T-cell (primary cell): ENCODE results near the gene TOMM34. TPM values are rescaled to one million over a fixed set of nuclear protein-coding genes. Genes with fewer than 3 reads are reported as not detected.

ENCODE experiments used
- ATAC-seq, 4 experiments: fragments of 200-7000 bp in 3 of 4; fragments of 150-1000 bp in 1 of 4; cut with Tn5 transposase; replicated peaks in 1 of 4; 1 replicate in 3 of 4; 2 replicates in 1 of 4; pipeline ENCODE4 v1.10.0; 2021; ENCODE audit warnings: moderate library complexity in 3 of 4, mild to moderate bottlenecking in 2 of 4, moderate number of reproducible peaks in 1 of 4
- CTCF ChIA-PET, 2 donors: fragments of 300-600 bp; sonication (Branson Sonifier 250); formaldehyde crosslinking; loops; one replicate each; lab custom pipeline; 2022; ENCODE audit warnings: antibody characterized with exemption in 2 of 2; lab: Charles Lee
- POLR2A ChIA-PET, 2 donors: fragments of 300-600 bp; sonication (Branson Sonifier 250); formaldehyde crosslinking; loops; one replicate each; lab custom pipeline; 2022; ENCODE audit warnings: antibody characterized with exemption in 2 of 2; lab: Charles Lee
- DNase-seq, 35 experiments: peaks; one replicate each; pipeline versions ENCODE4 v3.0.0 to v3.0.0-alpha.2; 2013 to 2023
- H3K27ac ChIP-seq: one replicate; pipeline ENCODE4 v1.5.1; 2013; ENCODE audit warnings: low read length
- H3K27me3 ChIP-seq, 2 experiments: replicated peaks in 1 of 2; 1 replicate in 1 of 2; 2 replicates in 1 of 2; pipeline versions ENCODE4 v1.6.1 to v1.7.0; 2013; ENCODE audit warnings: low read length in 1 of 2, mixed read lengths in 1 of 2; ENCODE audit not compliant: control insufficient read depth in 2 of 2, insufficient read depth in 2 of 2; ENCODE audit errors: extremely low read depth in 1 of 2
- H3K36me3 ChIP-seq, 2 donors: 1 replicate in 1 of 2; 2 replicates in 1 of 2; pipeline versions ENCODE4 v1.6.1 to v1.7.0; 2013; ENCODE audit warnings: low read length in 1 of 2; ENCODE audit not compliant: control insufficient read depth in 2 of 2, insufficient read depth in 1 of 2; ENCODE audit errors: extremely low read depth in 1 of 2
- H3K4me1 ChIP-seq, 2 experiments: 1 replicate in 1 of 2; 2 replicates in 1 of 2; pipeline versions ENCODE4 v1.6.1 to v1.7.0; 2013; ENCODE audit warnings: low read length in 2 of 2, mixed read lengths in 1 of 2; ENCODE audit not compliant: insufficient read depth in 2 of 2, control insufficient read depth in 1 of 2; ENCODE audit errors: extremely low read depth in 1 of 2
- H3K4me3 ChIP-seq, 2 donors: 1 replicate in 1 of 2; 2 replicates in 1 of 2; pipeline versions ENCODE4 v1.5.1 to v1.7.0; 2013; ENCODE audit warnings: mild to moderate bottlenecking in 2 of 2, low read length in 1 of 2, moderate library complexity in 1 of 2; ENCODE audit not compliant: control insufficient read depth in 1 of 2; ENCODE audit errors: extremely low read depth in 1 of 2
- H3K9me3 ChIP-seq: 2 replicates; pipeline ENCODE4 v1.7.0; 2013
- H3K27ac Mint-ChIP-seq, 2 donors: one replicate each; pipeline ENCODE4 v1.8.0; 2020 to 2021; ENCODE audit warnings: mild to moderate bottlenecking in 2 of 2, mixed read lengths in 2 of 2
- H3K27me3 Mint-ChIP-seq, 2 donors: one replicate each; pipeline ENCODE4 v1.8.0; 2021 to 2022; ENCODE audit warnings: mixed read lengths in 2 of 2
- H3K36me3 Mint-ChIP-seq: one replicate; pipeline ENCODE4 v1.8.0; 2021; ENCODE audit warnings: mixed read lengths
- H3K4me1 Mint-ChIP-seq, 3 donors: one replicate each; pipeline ENCODE4 v1.8.0; 2020 to 2022; ENCODE audit warnings: mixed read lengths in 3 of 3, mild to moderate bottlenecking in 1 of 3
- H3K4me3 Mint-ChIP-seq, 3 donors: one replicate each; pipeline ENCODE4 v1.8.0; 2020 to 2022; ENCODE audit warnings: mild to moderate bottlenecking in 3 of 3, mixed read lengths in 3 of 3, moderate library complexity in 3 of 3
- H3K9me3 Mint-ChIP-seq, 3 donors: one replicate each; pipeline ENCODE4 v1.8.0; 2020 to 2022; ENCODE audit warnings: mixed read lengths in 3 of 3
- WGBS: methylation state at CpG from one replicate; pipeline ENCODE4 v1.1.5; 2013; ENCODE audit warnings: missing lambda C conversion rate; ENCODE audit not compliant: insufficient coverage; 5-methylcytosine and 5-hydroxymethylcytosine counted together
- total RNA-seq, 35 experiments: library from RNA in 6 of 35; stranded (reverse) in 6 of 35; fragments of 120-200 nt in 1 of 35; gene quantifications; one replicate each; pipeline versions ENCODE4 v1.2.1 to v1.2.4 and lab custom pipeline; 2013 to 2026

TOMM34 gene
- 10 to 100 TPM in 3 of 5 donors, 1 to 10 TPM in 2; 7.8 to 12.8 (median 11.4) TPM for total RNA-seq
- 8.1 TPM for total RNA-seq (2013)
- 12.1 to 96.8 (median 18.1) reads per million in 29 experiments for total RNA-seq (lab: John Stamatoyannopoulos, UW)

- peaks cover 48 to 66% (median 63%) of the 10 kb centered on the region in 3 donors for H3K4me1 Mint-ChIP-seq
- H3K9me3 Mint-ChIP-seq: no peaks in the 10 kb centered on the region
- Histone ChIP-seq H3K36me3 (peaks cover 7 to 10% of the 10 kb centered on the region in 2 donors), H3K4me1 (peaks cover 15 to 22% of the 10 kb centered on the region in 2 experiments), H3K27me3 (no peaks in the 10 kb centered on the region), H3K4me3 (peak within 1 kb of the TSS; percentile 64 to 82), H3K27ac (peak within 1 kb of the TSS; percentile 57), H3K9me3 (no peaks in the 10 kb centered on the region)
- H3K27me3 Mint-ChIP-seq: no peaks in the 10 kb centered on the region
- DNase-seq (peak; percentile 85 to 97 (median 91)), ATAC-seq (peak; percentile 96 to 99 (median 98))
- POLR2A ChIA-PET: interaction anchor here (0.6 to 1.9 kb wide), 6 partner anchors 11 to 1496 kb away, joined by 3 to 12 read pairs (median 6); no protein-coding TSS in a partner anchor
- H3K4me3 Mint-ChIP-seq: peak within 1 kb of the TSS; percentile 94 to 99 (median 96)
- CTCF ChIA-PET: interaction anchor here (0.5 to 1.9 kb wide), 12 partner anchors 10 to 752 kb away, joined by 3 to 6 read pairs (median 4); partner anchors contain the start of gene PABPC1L (in 1 of the 2)
- H3K27ac Mint-ChIP-seq: peak within 1 kb of the TSS; percentile 95 to 97
- peaks cover 17% of the 10 kb centered on the region for H3K36me3 Mint-ChIP-seq
- under 1% methylated on average over 56 of the region's 60 CpGs for WGBS
Observed at GRCh38 chr20:44960103-44960852, at the start of gene TOMM34. TOMM34 (minus strand) TSS chr20:44960397; CDS start chr20:44960333, 64 bp downstream.

- no peaks in the 10 kb centered on the region for H3K9me3 ChIP-seq
- Mint-ChIP-seq H3K9me3 (no peaks in the 10 kb centered on the region), H3K27me3 (no peaks in the 10 kb centered on the region), H3K27ac (peak overlapping the region; percentile 62 to 84), H3K4me1 (peaks cover 62 to 70% (median 66%) of the 10 kb centered on the region in 3 donors), H3K4me3 (no peak overlapping the region), H3K36me3 (peaks cover 49% of the 10 kb centered on the region)
- H3K27ac ChIP-seq: no peak overlapping the region
- no peak overlapping the region for H3K4me3 ChIP-seq
- H3K4me1 ChIP-seq: peaks cover 3 to 6% of the 10 kb centered on the region in 2 experiments
- peaks cover 11 to 51% of the 10 kb centered on the region in 2 donors for H3K36me3 ChIP-seq
- DNase-seq (no peak), ATAC-seq (no peak)
- no peaks in the 10 kb centered on the region for H3K27me3 ChIP-seq
- POLR2A ChIA-PET: interaction anchor here in 1 of 2 donors (0.6 kb wide), 1 partner anchor 27 kb away, joined by 4 read pairs; no protein-coding TSS in a partner anchor
- CTCF ChIA-PET: no interaction called here
Observed at GRCh38 chr20:45008521-45009049, 48.4 kb upstream of the TOMM34 start.

- peak overlapping the region; percentile 25 to 79 for H3K27ac Mint-ChIP-seq
- peaks cover 70% of the 10 kb centered on the region for H3K36me3 Mint-ChIP-seq
- DNase-seq (no peak), ATAC-seq (no peak)
- H3K27ac ChIP-seq: peak overlapping the region; percentile 26
- WGBS: 49% methylated on average over 2 of the region's 5 CpGs
- H3K27me3 Mint-ChIP-seq: no peaks in the 10 kb centered on the region
- no peaks in the 10 kb centered on the region for H3K9me3 ChIP-seq
- peaks cover 15 to 16% of the 10 kb centered on the region in 2 experiments for H3K4me1 ChIP-seq
- POLR2A ChIA-PET: interaction anchor here (1.0 to 1.2 kb wide), 2 partner anchors 20 to 32 kb away, joined by 3 read pairs; no protein-coding TSS in a partner anchor
- no peaks in the 10 kb centered on the region for H3K27me3 ChIP-seq
- H3K36me3 ChIP-seq: peaks cover 3 to 77% of the 10 kb centered on the region in 2 donors
- H3K4me1 Mint-ChIP-seq: peaks cover 76 to 78% (median 76%) of the 10 kb centered on the region in 3 donors
- CTCF ChIA-PET: no interaction called here
- H3K4me3 ChIP-seq: no peak overlapping the region
- no peaks in the 10 kb centered on the region for H3K9me3 Mint-ChIP-seq
- H3K4me3 Mint-ChIP-seq: no peak overlapping the region
Observed at GRCh38 chr20:44997668-44998067, 37.5 kb upstream of the TOMM34 start.

- peaks cover 3 to 78% of the 10 kb centered on the region in 2 donors for H3K36me3 ChIP-seq
- no peak overlapping the region for H3K4me3 ChIP-seq
- peaks cover 68% of the 10 kb centered on the region for H3K36me3 Mint-ChIP-seq
- no peak overlapping the region for H3K4me3 Mint-ChIP-seq
- H3K27me3 Mint-ChIP-seq: no peaks in the 10 kb centered on the region
- peaks cover 76 to 79% (median 78%) of the 10 kb centered on the region in 3 donors for H3K4me1 Mint-ChIP-seq
- DNase-seq (no peak), ATAC-seq (no peak)
- no peak overlapping the region for H3K27ac ChIP-seq
- ChIA-PET POLR2A (interaction anchor here (1.2 to 1.7 kb wide), 3 partner anchors 19 to 30 kb away, joined by 3 to 9 read pairs (median 3); no protein-coding TSS in a partner anchor), CTCF (interaction anchor here (0.6 to 1.4 kb wide), 3 partner anchors 18 to 460 kb away, joined by 3 to 5 read pairs (median 4); no protein-coding TSS in a partner anchor)
- peaks cover 18 to 21% of the 10 kb centered on the region in 2 experiments for H3K4me1 ChIP-seq
- no peaks in the 10 kb centered on the region for H3K9me3 ChIP-seq
- no peaks in the 10 kb centered on the region for H3K9me3 Mint-ChIP-seq
- 88% methylated on average over 4 of the region's 6 CpGs for WGBS
- no peaks in the 10 kb centered on the region for H3K27me3 ChIP-seq
- peak overlapping the region; percentile 25 to 79 for H3K27ac Mint-ChIP-seq
Observed at GRCh38 chr20:44997171-44997570, 37.0 kb upstream of the TOMM34 start.

GRCh38 chr20:44993343-44993742 is 33.1 kb upstream of the TOMM34 start:
- peak overlapping the region; percentile 16 for H3K27ac ChIP-seq
- peaks cover 80 to 86% (median 81%) of the 10 kb centered on the region in 3 donors for H3K4me1 Mint-ChIP-seq
- H3K4me3 ChIP-seq: no peak overlapping the region
- peak overlapping the region; percentile 60 to 67 (median 63) for H3K4me3 Mint-ChIP-seq
- peaks cover 33% of the 10 kb centered on the region in 2 experiments for H3K4me1 ChIP-seq
- no peaks in the 10 kb centered on the region for H3K27me3 ChIP-seq
- no peaks in the 10 kb centered on the region for H3K9me3 Mint-ChIP-seq
- H3K27ac Mint-ChIP-seq: peak overlapping the region; percentile 83 to 92
- no peaks in the 10 kb centered on the region for H3K9me3 ChIP-seq
- 62% methylated on average over 3 of the region's 3 CpGs for WGBS
- ChIA-PET CTCF (interaction anchor here in 1 of 2 donors (1.1 kb wide), 1 partner anchor 33 kb away, joined by 4 read pairs; the partner anchor contains the start of gene TOMM34), POLR2A (interaction anchor here in 1 of 2 donors (0.6 kb wide), 1 partner anchor 12 kb away, joined by 3 read pairs; no protein-coding TSS in a partner anchor)
- H3K36me3 ChIP-seq: peaks cover 0 to 61% of the 10 kb centered on the region in 2 donors
- DNase-seq (peak in 1 of 35 experiments; percentile 28), ATAC-seq (peak in 2 of 4 experiments; percentile 64 to 74)
- H3K27me3 Mint-ChIP-seq: no peaks in the 10 kb centered on the region
- peaks cover 60% of the 10 kb centered on the region for H3K36me3 Mint-ChIP-seq
